ENCODE data around the gene CLN5. TPM values are rescaled to one million over a fixed set of nuclear protein-coding genes. Genes with fewer than 3 reads are reported as not detected.

The CLN5 gene
- polyA plus RNA-seq, 1 donor from 2014 or later = 25.9 TPM

DNA sequence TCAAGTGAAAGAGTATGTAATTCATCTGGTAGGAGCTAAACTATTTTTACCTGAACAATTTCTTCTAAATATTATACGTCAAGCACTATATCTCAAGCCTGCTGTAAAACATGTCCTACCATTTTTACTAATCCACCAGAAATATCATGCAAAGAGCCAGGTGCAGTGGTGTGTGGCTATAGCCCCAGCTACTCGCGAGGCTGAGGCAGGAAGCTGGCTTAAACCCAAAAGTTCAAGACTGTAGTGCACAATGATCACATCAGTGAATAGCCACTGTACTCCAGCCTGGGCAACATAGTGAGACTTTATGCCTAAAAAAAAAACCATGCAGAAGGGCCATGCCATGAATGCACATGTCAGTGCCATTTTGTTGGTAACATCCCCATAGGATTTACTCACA is 20.7 kb upstream of the CLN5 start:
- Histone ChIP-seq H2AFZ (ENCODE audit: low read depth, low read length) (no peak overlapping the region), H3K9me3 (ENCODE audit: low read length) (no peaks in the 10 kb centered on the region), H3K4me3 (ENCODE audit: low read length) (no peak overlapping the region), H3K9me2 (ENCODE audit: insufficient read depth, low read length) (no peaks in the 10 kb centered on the region), H3K27me3 (ENCODE audit: insufficient read depth, low read depth, low read length) (no peaks in the 10 kb centered on the region), H3K36me3 (ENCODE audit: insufficient read depth, low read length) (no peaks in the 10 kb centered on the region), H3K4me2 (ENCODE audit: low read length) (no peak overlapping the region), H3K27ac (ENCODE audit: low read length) (no peak overlapping the region), H3F3A (ENCODE audit: insufficient read depth, low read length, poor library complexity, severe bottlenecking) (no peaks in the 10 kb centered on the region), H3K9ac (ENCODE audit: low read length) (no peak overlapping the region), H3K79me2 (replicated peaks; ENCODE audit: insufficient read depth, low read length) (no peaks in the 10 kb centered on the region), H4K20me1 (ENCODE audit: insufficient read depth) (no peaks in the 10 kb centered on the region)
- no peak for TF ChIP-seq EP300 (conservative IDR thresholded peaks at IDR 0.05; ENCODE audit: poor library complexity, severe bottlenecking)
- no peak for TF ChIP-seq SMC3 (conservative IDR thresholded peaks at IDR 0.05; ENCODE audit: poor library complexity)
- TF ChIP-seq EZH2 (IDR thresholded peaks at IDR 0.05; ENCODE audit: borderline replicate concordance, insufficient read depth, low read length, poor library complexity, severe bottlenecking) = no peak
- no peak for TF ChIP-seq POLR2AphosphoS5 (IDR thresholded peaks at IDR 0.05)

GRCh38 chr13:76971851-76972829 is 19.7 kb upstream of the CLN5 start:
- Histone ChIP-seq H3K27me3 (ENCODE audit: insufficient read depth, low read depth, low read length) (no peaks in the 10 kb centered on the region), H4K20me1 (ENCODE audit: insufficient read depth) (no peaks in the 10 kb centered on the region), H3K27ac (ENCODE audit: low read length) (no peak overlapping the region), H3K4me3 (ENCODE audit: low read length) (no peak overlapping the region), H3K9me3 (ENCODE audit: low read length) (no peaks in the 10 kb centered on the region), H3K9ac (ENCODE audit: low read length) (no peak overlapping the region), H2AFZ (ENCODE audit: low read depth, low read length) (no peak overlapping the region), H3K36me3 (ENCODE audit: insufficient read depth, low read length) (no peaks in the 10 kb centered on the region), H3F3A (ENCODE audit: insufficient read depth, low read length, poor library complexity, severe bottlenecking) (no peaks in the 10 kb centered on the region), H3K4me2 (ENCODE audit: low read length) (no peak overlapping the region), H3K9me2 (ENCODE audit: insufficient read depth, low read length) (no peaks in the 10 kb centered on the region), H3K79me2 (replicated peaks; ENCODE audit: insufficient read depth, low read length) (no peaks in the 10 kb centered on the region)
- peak; percentile 21 for TF ChIP-seq POLR2AphosphoS5 (IDR thresholded peaks at IDR 0.05)
- no peak for TF ChIP-seq MXI1 (conservative IDR thresholded peaks at IDR 0.05; ENCODE audit: poor library complexity, severe bottlenecking)

DNA sequence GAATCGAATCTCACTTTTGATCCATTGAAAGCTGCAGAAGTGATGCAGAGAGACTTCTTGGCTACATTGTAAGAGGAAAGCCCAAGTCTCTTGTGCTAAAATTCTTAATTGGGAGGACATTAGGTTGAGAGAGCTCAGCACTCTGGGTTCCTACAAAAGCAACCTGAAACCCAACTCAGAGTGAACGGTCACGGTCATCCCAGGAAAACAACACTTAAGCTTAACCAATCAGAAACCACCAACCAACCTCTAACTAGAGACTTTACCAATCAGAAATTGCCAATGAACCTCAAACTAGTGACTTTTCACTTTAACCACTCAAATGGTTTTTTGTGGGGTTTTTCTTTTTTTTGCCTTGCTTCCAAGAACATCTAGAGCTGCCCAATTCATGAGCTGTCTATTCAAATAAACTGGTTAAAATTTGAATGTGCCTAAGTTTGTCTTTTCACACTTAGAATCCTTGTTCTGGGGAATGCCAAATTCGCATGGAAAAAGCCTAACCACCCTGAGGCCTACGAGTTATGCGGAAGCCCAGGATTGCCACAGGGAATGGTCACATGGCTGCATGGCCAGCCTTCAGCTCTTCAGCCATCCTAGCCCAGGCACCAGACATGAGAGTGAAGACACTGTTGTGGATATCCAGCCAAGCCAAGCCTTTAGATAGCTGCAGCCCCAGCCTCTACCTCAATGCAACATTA is 17.8 kb upstream of the CLN5 start:
- H3K27me3 ChIP-seq (ENCODE audit: insufficient read depth, low read depth, low read length) = no peaks in the 10 kb centered on the region
- no peak overlapping the region for H3K9ac ChIP-seq (ENCODE audit: low read length)
- H3K9me3 ChIP-seq (ENCODE audit: low read length) = no peaks in the 10 kb centered on the region
- no peaks in the 10 kb centered on the region for H3F3A ChIP-seq (ENCODE audit: insufficient read depth, low read length, poor library complexity, severe bottlenecking)
- no peak overlapping the region for H3K27ac ChIP-seq (ENCODE audit: low read length)
- H3K9me2 ChIP-seq (ENCODE audit: insufficient read depth, low read length) = no peaks in the 10 kb centered on the region
- no peak overlapping the region for H3K4me2 ChIP-seq (ENCODE audit: low read length)
- no peak overlapping the region for H3K4me3 ChIP-seq (ENCODE audit: low read length)
- H2AFZ ChIP-seq (ENCODE audit: low read depth, low read length) = no peak overlapping the region
- no peaks in the 10 kb centered on the region for H4K20me1 ChIP-seq (ENCODE audit: insufficient read depth)
- TF ChIP-seq REST (IDR thresholded peaks at IDR 0.05; ENCODE audit: borderline replicate concordance) = no peak
- no peak for TF ChIP-seq EZH2 (IDR thresholded peaks at IDR 0.05; ENCODE audit: borderline replicate concordance, insufficient read depth, low read length, poor library complexity, severe bottlenecking)
- TF ChIP-seq RAD21 (conservative IDR thresholded peaks at IDR 0.05) = no peak
- no peak for TF ChIP-seq SMC3 (conservative IDR thresholded peaks at IDR 0.05; ENCODE audit: poor library complexity)
- TF ChIP-seq POLR2AphosphoS5 (IDR thresholded peaks at IDR 0.05) = no peak
- TF ChIP-seq EP300 (conservative IDR thresholded peaks at IDR 0.05; ENCODE audit: poor library complexity, severe bottlenecking) = no peak
- no peak for TF ChIP-seq TAF1 (IDR thresholded peaks at IDR 0.05; ENCODE audit: low read depth)
- no peaks in the 10 kb centered on the region for H3K36me3 ChIP-seq (ENCODE audit: insufficient read depth, low read length)
- no peaks in the 10 kb centered on the region for H3K79me2 ChIP-seq (replicated peaks; ENCODE audit: insufficient read depth, low read length)
